ENCODE measurements around the gene CLEC1A. TPM values are rescaled to one million over a fixed set of nuclear protein-coding genes. Genes with fewer than 3 reads are reported as not detected.
A peak's percentile ranks its signal among the peaks of the same experiment; 100 is the strongest.

The CLEC1A gene
- total RNA-seq, 1 donor from 2014 or later, result 2.4 TPM

DNA sequence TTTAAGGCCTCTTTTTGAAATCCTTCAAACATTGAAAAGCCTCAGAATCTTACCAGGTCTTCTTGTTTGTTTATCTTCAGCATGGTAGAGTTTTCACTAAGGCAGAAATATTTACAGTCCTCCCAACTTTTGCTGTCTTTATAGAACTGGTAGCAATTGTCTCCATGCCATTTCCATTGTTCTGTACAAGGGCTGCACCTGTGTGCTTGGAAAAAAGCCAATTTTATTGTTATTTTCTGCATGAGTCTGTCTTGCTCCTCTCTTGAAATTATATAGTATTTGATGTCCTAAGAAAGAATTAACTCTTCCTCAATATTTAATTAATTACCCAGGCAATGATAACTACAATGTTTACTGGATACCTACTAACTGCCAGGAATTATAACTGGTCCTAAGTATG lies 23.3 kb downstream of the CLEC1A start:
- H3K27ac ChIP-seq (replicated peaks), result no peak overlapping the region
- TF ChIP-seq, protein P1, sequence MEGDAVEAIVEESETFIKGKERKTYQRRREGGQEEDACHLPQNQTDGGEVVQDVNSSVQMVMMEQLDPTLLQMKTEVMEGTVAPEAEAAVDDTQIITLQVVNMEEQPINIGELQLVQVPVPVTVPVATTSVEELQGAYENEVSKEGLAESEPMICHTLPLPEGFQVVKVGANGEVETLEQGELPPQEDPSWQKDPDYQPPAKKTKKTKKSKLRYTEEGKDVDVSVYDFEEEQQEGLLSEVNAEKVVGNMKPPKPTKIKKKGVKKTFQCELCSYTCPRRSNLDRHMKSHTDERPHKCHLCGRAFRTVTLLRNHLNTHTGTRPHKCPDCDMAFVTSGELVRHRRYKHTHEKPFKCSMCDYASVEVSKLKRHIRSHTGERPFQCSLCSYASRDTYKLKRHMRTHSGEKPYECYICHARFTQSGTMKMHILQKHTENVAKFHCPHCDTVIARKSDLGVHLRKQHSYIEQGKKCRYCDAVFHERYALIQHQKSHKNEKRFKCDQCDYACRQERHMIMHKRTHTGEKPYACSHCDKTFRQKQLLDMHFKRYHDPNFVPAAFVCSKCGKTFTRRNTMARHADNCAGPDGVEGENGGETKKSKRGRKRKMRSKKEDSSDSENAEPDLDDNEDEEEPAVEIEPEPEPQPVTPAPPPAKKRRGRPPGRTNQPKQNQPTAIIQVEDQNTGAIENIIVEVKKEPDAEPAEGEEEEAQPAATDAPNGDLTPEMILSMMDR (IDR thresholded peaks at IDR 0.05; ENCODE audit: borderline replicate concordance), result no peak
- no peak overlapping the region for H3K4me3 ChIP-seq
- H3K27me3 ChIP-seq (ENCODE audit: low read depth), result no peaks in the 10 kb centered on the region
- intact Hi-C loops (cut with micrococcal nuclease), result no loop called here
- H3K4me1 ChIP-seq, result no peaks in the 10 kb centered on the region
- no peak for DNase-seq
- no peaks in the 10 kb centered on the region for H3K9me3 ChIP-seq (replicated peaks)
- peaks cover 22% of the 10 kb centered on the region for H3K36me3 ChIP-seq

DNA sequence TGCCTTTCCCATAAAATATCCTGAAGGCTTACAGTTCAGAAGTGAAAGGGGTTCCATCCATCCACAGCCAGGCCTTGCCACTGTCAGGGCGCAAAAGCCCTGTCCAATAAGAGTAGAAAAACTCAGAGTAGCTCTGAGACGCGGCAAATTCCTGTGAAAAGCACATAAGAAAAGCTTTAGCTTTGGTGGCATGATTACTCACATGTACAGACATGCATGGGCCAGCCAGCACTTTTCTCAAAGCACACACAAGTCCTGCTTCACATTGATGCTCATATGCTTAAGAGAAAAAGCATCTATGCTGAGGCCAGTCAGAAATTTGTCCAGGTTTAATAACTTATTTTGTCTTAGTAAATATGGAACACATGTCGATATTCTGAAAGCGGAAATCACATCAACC lies 25.5 kb downstream of the CLEC1A start:
- Histone ChIP-seq H3K27me3 (ENCODE audit: low read depth) (no peaks in the 10 kb centered on the region), H3K4me3 (no peak overlapping the region), H3K36me3 (peaks cover 18% of the 10 kb centered on the region), H3K9me3 (replicated peaks) (no peaks in the 10 kb centered on the region), H3K27ac (replicated peaks) (no peak overlapping the region), H3K4me1 (peaks cover 18% of the 10 kb centered on the region)
- DNase-seq, result no peak
- TF ChIP-seq, protein P1 (IDR thresholded peaks at IDR 0.05; ENCODE audit: borderline replicate concordance), result no peak
- intact Hi-C loops (cut with micrococcal nuclease), result no loop called here

DNA sequence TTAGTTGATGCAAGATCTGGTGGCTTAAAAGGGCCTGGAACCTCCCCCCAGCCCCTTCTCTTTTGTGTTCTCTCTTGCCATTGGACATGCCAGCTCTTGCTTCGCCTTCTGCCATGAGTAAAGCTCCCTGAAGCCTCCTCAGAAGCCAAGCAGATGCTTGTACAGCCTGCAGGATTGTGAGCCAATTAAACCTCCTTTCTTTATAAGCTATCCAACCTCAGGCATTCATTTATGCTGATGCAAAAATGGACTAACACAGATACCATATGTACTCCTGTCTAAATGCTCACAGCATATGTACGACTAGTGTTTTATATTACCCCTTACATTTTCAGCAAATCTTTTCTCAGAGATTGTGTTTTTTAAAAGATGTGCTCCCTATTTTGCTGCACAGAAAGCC lies 26.7 kb downstream of the CLEC1A start:
- no peak for DNase-seq
- no peaks in the 10 kb centered on the region for H3K9me3 ChIP-seq (replicated peaks)
- no peak overlapping the region for H3K27ac ChIP-seq (replicated peaks)
- no peak overlapping the region for H3K4me3 ChIP-seq
- intact Hi-C loops (cut with micrococcal nuclease), result no loop called here
- TF ChIP-seq, protein P1 (IDR thresholded peaks at IDR 0.05; ENCODE audit: borderline replicate concordance), result no peak
- H3K4me1 ChIP-seq, result peaks cover 24% of the 10 kb centered on the region
- no peaks in the 10 kb centered on the region for H3K27me3 ChIP-seq (ENCODE audit: low read depth)
- peaks cover 18% of the 10 kb centered on the region for H3K36me3 ChIP-seq

DNA sequence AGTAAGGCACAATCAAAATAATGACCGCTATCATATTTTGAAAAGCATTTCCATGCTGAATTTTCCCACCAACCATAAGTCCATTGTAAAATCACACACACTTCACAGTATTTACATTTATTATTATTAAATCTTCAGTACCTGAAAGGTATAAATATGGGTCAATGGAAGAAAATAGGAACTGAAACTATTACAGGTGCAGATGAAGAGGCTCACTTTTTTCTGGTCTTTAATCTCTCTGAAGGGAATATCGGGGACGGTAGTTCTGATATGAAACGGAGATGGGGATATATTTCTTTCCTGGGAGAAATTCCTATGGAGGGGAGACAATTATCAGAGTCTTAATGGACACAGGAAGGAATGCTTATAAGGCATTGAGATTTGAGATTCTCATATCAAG lies 28.4 kb downstream of the CLEC1A start:
- Histone ChIP-seq H3K9me3 (replicated peaks) (no peaks in the 10 kb centered on the region), H3K27ac (replicated peaks) (no peak overlapping the region), H3K4me3 (no peak overlapping the region), H3K36me3 (peaks cover 18% of the 10 kb centered on the region), H3K4me1 (peaks cover 34% of the 10 kb centered on the region), H3K27me3 (ENCODE audit: low read depth) (no peaks in the 10 kb centered on the region)
- TF ChIP-seq, protein P1 (IDR thresholded peaks at IDR 0.05; ENCODE audit: borderline replicate concordance), result no peak
- intact Hi-C loops (cut with micrococcal nuclease), result no loop called here
- no peak for DNase-seq

DNA sequence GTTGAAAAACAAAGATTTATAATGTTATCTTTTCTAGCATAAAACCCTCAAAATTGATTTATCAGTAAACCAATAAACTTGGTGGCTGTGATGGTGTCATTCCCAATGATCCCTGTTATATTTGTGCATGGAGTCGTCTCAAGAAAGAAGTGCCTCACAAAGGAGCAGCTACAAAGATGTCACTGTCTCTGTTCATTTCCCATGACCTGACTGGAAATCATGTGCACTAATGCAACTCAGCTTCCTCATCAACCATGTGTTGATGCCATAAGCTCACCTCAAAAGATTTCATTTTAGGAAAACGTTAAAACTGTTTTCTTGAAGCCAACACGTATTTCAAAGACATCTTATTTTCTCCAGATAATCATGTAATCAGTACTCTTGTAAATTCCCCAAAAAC lies 28.8 kb downstream of the CLEC1A start:
- H3K9me3 ChIP-seq (replicated peaks), result no peaks in the 10 kb centered on the region
- H3K4me3 ChIP-seq, result no peak overlapping the region
- H3K36me3 ChIP-seq, result peaks cover 18% of the 10 kb centered on the region
- H3K27ac ChIP-seq (replicated peaks), result peak overlapping the region; percentile 80
- peaks cover 34% of the 10 kb centered on the region for H3K4me1 ChIP-seq
- intact Hi-C loops (cut with micrococcal nuclease), result no loop called here
- TF ChIP-seq, protein P1 (IDR thresholded peaks at IDR 0.05; ENCODE audit: borderline replicate concordance), result no peak
- no peaks in the 10 kb centered on the region for H3K27me3 ChIP-seq (ENCODE audit: low read depth)
- no peak for DNase-seq

DNA sequence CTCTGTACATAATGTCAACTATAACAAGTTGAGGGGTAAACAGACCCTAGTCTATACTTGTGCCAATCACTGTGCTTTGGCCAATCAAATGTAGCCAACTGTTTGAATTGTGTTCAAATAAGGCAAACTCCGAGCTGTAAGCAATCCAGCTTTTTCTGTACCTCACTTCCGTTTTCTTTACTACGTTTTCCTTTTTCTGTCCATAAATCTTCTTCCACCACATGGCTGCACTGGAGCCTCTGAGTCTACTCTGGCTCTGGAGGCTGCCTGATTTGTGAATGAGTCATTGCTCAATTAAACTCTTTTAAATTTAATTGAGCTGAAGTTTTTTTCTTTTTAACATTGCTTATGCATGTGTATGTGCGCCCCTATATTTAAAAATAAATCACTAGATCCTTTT lies 29.7 kb downstream of the CLEC1A start:
- intact Hi-C loops (cut with micrococcal nuclease), result no loop called here
- Histone ChIP-seq H3K27ac (replicated peaks) (peak overlapping the region; percentile 80), H3K36me3 (peaks cover 18% of the 10 kb centered on the region), H3K27me3 (ENCODE audit: low read depth) (no peaks in the 10 kb centered on the region), H3K9me3 (replicated peaks) (no peaks in the 10 kb centered on the region), H3K4me3 (no peak overlapping the region), H3K4me1 (peaks cover 34% of the 10 kb centered on the region)
- TF ChIP-seq, protein P1 (IDR thresholded peaks at IDR 0.05; ENCODE audit: borderline replicate concordance), result no peak
- DNase-seq, result no peak
